ENCODE measurements around the gene MCC.
"Not testable (repeated sequence)": the region's sequence is repeated elsewhere in the genome, so short reads cannot be mapped to it uniquely, and the experiment has no call there.

MCC gene

DNA sequence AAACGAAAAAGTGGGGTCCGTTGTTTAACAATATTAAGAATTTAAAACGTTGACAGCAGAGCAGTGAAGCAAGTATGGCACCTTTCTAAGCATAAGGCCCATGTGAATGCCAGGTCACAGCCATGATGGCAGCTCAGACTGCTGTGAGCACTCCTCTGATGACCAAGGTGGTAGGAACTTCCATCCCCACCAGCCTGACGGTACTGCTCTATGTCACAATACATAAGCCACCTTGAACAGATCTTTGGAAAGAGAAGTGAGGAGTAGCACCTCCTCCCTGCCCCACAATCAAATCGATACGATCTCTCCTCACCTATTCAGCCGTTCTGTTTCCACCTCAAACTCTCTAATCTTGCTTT is 405.7 kb downstream of the MCC start:
- peaks cover 35% of the 10 kb centered on the region for H3K36me3 ChIP-seq (ENCODE audit: control insufficient read depth, insufficient read depth, low read length)
- H3K4me3 ChIP-seq (ENCODE audit: low read depth, low read length), result no peak overlapping the region
- no peaks in the 10 kb centered on the region for H3K27me3 ChIP-seq (ENCODE audit: control insufficient read depth, insufficient read depth, low read length)
- H3K9ac ChIP-seq (ENCODE audit: low read depth, low read length), result no peak overlapping the region
- H3K4me1 ChIP-seq (ENCODE audit: control insufficient read depth, insufficient read depth, low read length), result peaks cover 8% of the 10 kb centered on the region
- H3K27ac ChIP-seq (ENCODE audit: low read depth, low read length), result no peak overlapping the region
- H3K9me3 ChIP-seq (ENCODE audit: control insufficient read depth, insufficient read depth, low read length), result no peaks in the 10 kb centered on the region

DNA sequence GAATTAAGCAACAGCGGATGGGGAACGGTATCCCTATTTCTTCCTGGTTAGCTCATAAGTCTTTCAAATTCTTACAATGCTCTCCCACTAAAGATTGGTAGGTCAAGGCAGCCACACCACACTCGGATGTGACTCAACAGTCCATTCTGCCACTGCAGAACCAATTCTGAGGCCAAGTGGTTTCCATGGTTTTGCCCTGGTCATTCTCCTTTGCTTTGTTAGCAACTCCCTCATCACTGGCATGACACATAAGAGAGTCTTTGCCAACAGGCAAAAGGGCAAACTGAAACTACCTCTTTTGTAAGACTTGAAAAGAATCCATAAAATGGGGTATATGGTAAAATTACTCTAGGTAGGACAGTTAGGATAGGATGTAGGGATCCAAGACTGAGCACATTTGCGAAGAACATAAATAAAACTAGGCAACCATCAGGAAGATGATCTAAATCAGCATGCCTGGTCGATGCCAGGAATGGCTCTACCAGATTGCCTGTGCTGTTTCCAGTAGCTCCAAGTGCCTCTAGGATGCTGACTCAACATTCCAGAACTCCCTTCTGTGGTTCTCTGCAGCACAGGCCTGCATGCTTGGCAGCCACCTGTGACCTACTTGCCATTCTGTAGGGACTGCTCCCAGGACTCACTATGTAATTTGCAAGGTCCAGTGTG is 406.2 kb downstream of the MCC start:
- no peaks in the 10 kb centered on the region for H3K27me3 ChIP-seq (ENCODE audit: control insufficient read depth, insufficient read depth, low read length)
- no peak overlapping the region for H3K27ac ChIP-seq (ENCODE audit: low read depth, low read length)
- H3K4me3 ChIP-seq (ENCODE audit: low read depth, low read length), result no peak overlapping the region
- H3K36me3 ChIP-seq (ENCODE audit: control insufficient read depth, insufficient read depth, low read length), result peaks cover 35% of the 10 kb centered on the region
- H3K9ac ChIP-seq (ENCODE audit: low read depth, low read length), result no peak overlapping the region
- H3K9me3 ChIP-seq (ENCODE audit: control insufficient read depth, insufficient read depth, low read length), result no peaks in the 10 kb centered on the region
- H3K4me1 ChIP-seq (ENCODE audit: control insufficient read depth, insufficient read depth, low read length), result peaks cover 8% of the 10 kb centered on the region

DNA sequence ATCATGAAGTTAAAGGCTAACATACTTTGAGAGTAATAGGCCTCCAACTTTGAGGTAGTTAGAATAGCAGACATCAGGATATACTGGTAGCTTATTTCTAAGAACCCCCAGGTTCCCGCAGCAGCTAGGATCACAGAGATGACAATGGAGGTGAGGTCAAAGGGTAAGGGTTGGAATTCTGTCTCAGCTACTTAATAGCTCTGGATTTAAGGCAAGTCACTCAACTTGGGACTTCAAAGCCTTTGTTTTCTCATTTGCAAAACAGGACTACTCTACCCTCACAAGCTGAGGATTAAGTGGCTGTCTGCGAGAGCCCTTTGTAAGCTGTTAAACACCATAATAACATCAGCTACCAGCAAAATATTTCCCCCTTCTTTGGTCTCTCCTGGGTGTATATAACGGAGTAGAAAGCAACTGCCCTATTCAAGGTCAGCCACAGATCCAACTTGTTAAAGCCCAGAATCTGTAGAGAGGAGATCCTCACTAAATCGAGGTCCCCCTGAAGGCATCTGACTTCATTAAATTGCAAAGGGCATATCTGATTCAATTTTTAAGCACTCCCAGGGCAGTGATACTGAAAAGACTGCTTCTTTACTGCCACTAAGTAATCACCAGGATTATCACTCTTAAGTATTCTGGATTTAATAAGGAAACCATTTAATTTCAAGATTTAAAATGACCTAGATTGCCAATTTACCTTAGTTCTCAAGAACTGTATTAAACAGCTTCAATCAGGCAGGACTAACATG is 407.0 kb downstream of the MCC start:
- Histone ChIP-seq H3K4me1 (ENCODE audit: control insufficient read depth, insufficient read depth, low read length) (peaks cover 8% of the 10 kb centered on the region), H3K27me3 (ENCODE audit: control insufficient read depth, insufficient read depth, low read length) (no peaks in the 10 kb centered on the region), H3K9me3 (ENCODE audit: control insufficient read depth, insufficient read depth, low read length) (no peaks in the 10 kb centered on the region), H3K4me3 (ENCODE audit: low read depth, low read length) (no peak overlapping the region), H3K27ac (ENCODE audit: low read depth, low read length) (peak overlapping the region; percentile 67), H3K36me3 (ENCODE audit: control insufficient read depth, insufficient read depth, low read length) (peaks cover 35% of the 10 kb centered on the region), H3K9ac (ENCODE audit: low read depth, low read length) (no peak overlapping the region)

DNA sequence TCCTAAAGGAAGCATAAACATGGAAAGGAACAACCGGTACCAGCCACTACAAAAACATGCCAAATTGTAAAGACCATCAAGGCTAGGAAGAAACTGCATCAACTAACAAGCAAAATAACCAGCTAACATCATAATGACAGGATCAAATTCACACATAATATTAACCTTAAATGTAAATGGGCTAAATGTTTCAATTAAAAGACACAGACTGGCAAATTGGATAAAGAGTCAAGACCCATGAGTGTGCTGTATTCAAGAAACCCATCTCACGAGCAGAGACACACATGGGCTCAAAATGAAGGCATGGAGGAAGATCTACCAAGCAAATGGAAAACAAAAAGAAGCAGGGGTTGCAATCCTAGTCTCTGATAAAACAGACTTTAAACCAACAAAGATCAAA is 411.6 kb downstream of the MCC start:
- H3K4me1 ChIP-seq (ENCODE audit: control insufficient read depth, insufficient read depth, low read length); H3K9ac ChIP-seq (ENCODE audit: low read depth, low read length); H3K27ac ChIP-seq (ENCODE audit: low read depth, low read length); H3K27me3 ChIP-seq (ENCODE audit: control insufficient read depth, insufficient read depth, low read length); H3K36me3 ChIP-seq (ENCODE audit: control insufficient read depth, insufficient read depth, low read length); H3K9me3 ChIP-seq (ENCODE audit: control insufficient read depth, insufficient read depth, low read length); H3K4me3 ChIP-seq (ENCODE audit: low read depth, low read length): not testable (repeated sequence)

DNA sequence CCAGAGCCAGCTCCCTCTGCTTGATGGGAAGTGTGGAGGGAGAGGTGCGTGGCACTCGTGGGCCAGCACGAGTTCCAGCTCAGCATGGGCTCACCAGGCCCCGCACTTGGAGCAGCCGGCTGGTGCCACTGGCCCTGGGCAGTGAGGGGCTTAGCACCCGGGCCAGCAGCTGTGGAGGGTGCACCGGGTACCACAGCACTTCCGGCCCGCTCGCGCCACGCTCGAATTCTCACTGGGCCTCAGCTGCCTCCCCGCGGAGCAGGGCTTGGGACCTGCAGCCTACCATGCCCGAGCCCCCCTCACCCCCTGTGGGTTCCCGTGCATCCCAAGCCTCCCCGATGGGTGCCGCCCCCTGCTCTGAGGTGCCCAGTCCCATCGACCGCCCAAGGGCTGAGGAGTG is 413.2 kb downstream of the MCC start:
- no peaks in the 10 kb centered on the region for H3K9me3 ChIP-seq (ENCODE audit: control insufficient read depth, insufficient read depth, low read length)
- H3K4me3 ChIP-seq (ENCODE audit: low read depth, low read length), result no peak overlapping the region
- no peak overlapping the region for H3K27ac ChIP-seq (ENCODE audit: low read depth, low read length)
- no peak overlapping the region for H3K9ac ChIP-seq (ENCODE audit: low read depth, low read length)
- H3K27me3 ChIP-seq (ENCODE audit: control insufficient read depth, insufficient read depth, low read length), result no peaks in the 10 kb centered on the region
- H3K36me3 ChIP-seq (ENCODE audit: control insufficient read depth, insufficient read depth, low read length), result no peaks in the 10 kb centered on the region
- peaks cover 16% of the 10 kb centered on the region for H3K4me1 ChIP-seq (ENCODE audit: control insufficient read depth, insufficient read depth, low read length)

DNA sequence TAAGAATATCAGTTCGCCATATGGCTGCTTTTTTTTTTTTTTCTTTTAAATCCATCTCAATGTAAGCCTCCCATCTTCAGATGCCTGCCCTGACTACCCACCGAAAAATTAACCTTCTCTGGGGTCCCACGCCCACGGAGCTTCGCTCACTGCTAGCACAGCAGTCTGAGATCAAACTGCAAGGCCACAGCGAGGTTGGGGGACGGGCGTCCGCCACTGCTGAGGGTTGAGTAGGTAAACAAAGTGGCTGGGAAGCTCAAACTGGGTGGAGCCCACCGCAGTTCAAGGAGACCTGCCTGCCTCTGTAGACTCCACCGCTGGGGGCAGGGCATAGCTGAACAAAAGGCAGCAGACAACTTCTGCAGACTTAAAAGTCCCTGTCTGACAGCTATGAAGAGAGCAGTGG is 414.6 kb downstream of the MCC start:
- H3K27me3 ChIP-seq (ENCODE audit: control insufficient read depth, insufficient read depth, low read length); H3K9me3 ChIP-seq (ENCODE audit: control insufficient read depth, insufficient read depth, low read length); H3K36me3 ChIP-seq (ENCODE audit: control insufficient read depth, insufficient read depth, low read length); H3K9ac ChIP-seq (ENCODE audit: low read depth, low read length); H3K4me3 ChIP-seq (ENCODE audit: low read depth, low read length); H3K27ac ChIP-seq (ENCODE audit: low read depth, low read length): not testable (repeated sequence)
- peaks cover 24% of the 10 kb centered on the region for H3K4me1 ChIP-seq (ENCODE audit: control insufficient read depth, insufficient read depth, low read length)

DNA sequence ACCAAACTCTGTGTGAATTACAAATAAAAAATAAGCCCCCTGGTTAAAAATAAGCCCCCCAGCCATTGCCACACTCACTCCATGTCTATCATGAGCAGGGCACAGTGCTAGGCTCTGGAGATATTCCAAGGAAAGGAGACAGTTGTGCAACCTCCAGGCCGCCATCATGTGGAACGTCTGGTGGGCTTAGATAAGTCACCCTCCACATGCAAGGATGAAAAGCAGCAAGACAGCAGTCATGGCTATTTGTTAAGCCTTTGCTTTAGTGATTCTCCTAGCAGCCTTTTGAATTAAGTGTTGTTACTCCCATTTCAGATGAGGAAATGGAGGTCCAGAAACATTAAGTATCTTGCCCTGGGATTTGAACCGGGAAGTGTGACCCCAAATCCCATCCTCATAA is 416.9 kb downstream of the MCC start:
- H3K4me3 ChIP-seq (ENCODE audit: low read depth, low read length), result no peak overlapping the region
- H3K36me3 ChIP-seq (ENCODE audit: control insufficient read depth, insufficient read depth, low read length), result 0 out of 2 replicates have a peak, but pooled peaks cover 6% of the 10 kb centered on the region
- H3K9me3 ChIP-seq (ENCODE audit: control insufficient read depth, insufficient read depth, low read length), result no peaks in the 10 kb centered on the region
- peak overlapping the region; percentile 93 for H3K27ac ChIP-seq (ENCODE audit: low read depth, low read length)
- no peak overlapping the region for H3K9ac ChIP-seq (ENCODE audit: low read depth, low read length)
- H3K4me1 ChIP-seq (ENCODE audit: control insufficient read depth, insufficient read depth, low read length), result peaks cover 24% of the 10 kb centered on the region
- H3K27me3 ChIP-seq (ENCODE audit: control insufficient read depth, insufficient read depth, low read length), result no peaks in the 10 kb centered on the region

DNA sequence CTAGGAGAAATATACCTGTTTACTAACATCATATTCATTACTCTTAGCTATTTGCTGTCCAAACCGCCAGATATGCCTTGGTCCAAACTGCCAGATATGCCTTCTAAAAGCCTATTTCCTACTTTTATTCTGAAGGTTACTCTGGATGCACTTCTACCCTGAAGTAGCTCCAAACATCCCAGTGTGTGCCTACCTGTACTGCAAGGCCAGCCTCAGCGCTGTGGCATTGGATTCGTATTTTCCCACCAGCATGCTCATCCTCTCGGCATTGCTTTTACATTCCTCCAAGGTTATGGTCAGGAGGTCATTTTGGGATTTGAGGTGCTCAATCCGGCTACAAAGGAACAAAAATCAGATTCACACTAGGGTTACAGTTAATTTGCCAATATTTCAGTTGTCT is 417.4 kb downstream of the MCC start:
- H3K27me3 ChIP-seq (ENCODE audit: control insufficient read depth, insufficient read depth, low read length), result no peaks in the 10 kb centered on the region

DNA sequence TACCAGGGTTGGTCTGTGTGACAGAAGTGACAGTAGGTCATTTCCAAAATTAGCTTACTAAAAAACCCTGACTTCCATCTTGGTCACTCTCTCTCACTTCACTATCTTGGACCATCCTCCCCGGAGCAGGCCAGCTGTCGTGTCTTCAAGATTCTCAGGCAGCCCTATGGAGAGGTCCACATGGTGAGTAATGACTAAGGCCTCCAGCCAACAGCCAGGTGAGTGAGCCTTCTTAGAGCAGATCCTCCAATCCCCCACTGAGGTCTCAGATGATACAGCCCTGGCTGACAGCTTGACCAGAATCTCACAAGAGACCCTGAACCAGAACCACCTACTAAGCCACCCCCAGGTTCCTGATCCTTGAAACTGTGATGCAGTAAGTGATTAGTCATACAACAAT is 419.7 kb downstream of the MCC start:
- no peaks in the 10 kb centered on the region for H3K9me3 ChIP-seq (ENCODE audit: control insufficient read depth, insufficient read depth, low read length)
- no peak overlapping the region for H3K4me3 ChIP-seq (ENCODE audit: low read depth, low read length)
- peaks cover 24% of the 10 kb centered on the region for H3K4me1 ChIP-seq (ENCODE audit: control insufficient read depth, insufficient read depth, low read length)
- no peaks in the 10 kb centered on the region for H3K27me3 ChIP-seq (ENCODE audit: control insufficient read depth, insufficient read depth, low read length)
- H3K36me3 ChIP-seq (ENCODE audit: control insufficient read depth, insufficient read depth, low read length), result peaks cover 10% of the 10 kb centered on the region; the same call in 1 of the 2 replicates
- H3K9ac ChIP-seq (ENCODE audit: low read depth, low read length), result no peak overlapping the region
- H3K27ac ChIP-seq (ENCODE audit: low read depth, low read length), result no peak overlapping the region

More for the DNA sequence above, 417.4 kb downstream of the MCC start:
- no peak overlapping the region for H3K4me3 ChIP-seq (ENCODE audit: low read depth, low read length)
- 0 out of 2 replicates have a peak, but pooled peaks cover 6% of the 10 kb centered on the region for H3K36me3 ChIP-seq (ENCODE audit: control insufficient read depth, insufficient read depth, low read length)
- H3K4me1 ChIP-seq (ENCODE audit: control insufficient read depth, insufficient read depth, low read length), result peaks cover 24% of the 10 kb centered on the region
- peak overlapping the region; percentile 93 for H3K27ac ChIP-seq (ENCODE audit: low read depth, low read length)
- no peaks in the 10 kb centered on the region for H3K9me3 ChIP-seq (ENCODE audit: control insufficient read depth, insufficient read depth, low read length)
- no peak overlapping the region for H3K9ac ChIP-seq (ENCODE audit: low read depth, low read length)

DNA sequence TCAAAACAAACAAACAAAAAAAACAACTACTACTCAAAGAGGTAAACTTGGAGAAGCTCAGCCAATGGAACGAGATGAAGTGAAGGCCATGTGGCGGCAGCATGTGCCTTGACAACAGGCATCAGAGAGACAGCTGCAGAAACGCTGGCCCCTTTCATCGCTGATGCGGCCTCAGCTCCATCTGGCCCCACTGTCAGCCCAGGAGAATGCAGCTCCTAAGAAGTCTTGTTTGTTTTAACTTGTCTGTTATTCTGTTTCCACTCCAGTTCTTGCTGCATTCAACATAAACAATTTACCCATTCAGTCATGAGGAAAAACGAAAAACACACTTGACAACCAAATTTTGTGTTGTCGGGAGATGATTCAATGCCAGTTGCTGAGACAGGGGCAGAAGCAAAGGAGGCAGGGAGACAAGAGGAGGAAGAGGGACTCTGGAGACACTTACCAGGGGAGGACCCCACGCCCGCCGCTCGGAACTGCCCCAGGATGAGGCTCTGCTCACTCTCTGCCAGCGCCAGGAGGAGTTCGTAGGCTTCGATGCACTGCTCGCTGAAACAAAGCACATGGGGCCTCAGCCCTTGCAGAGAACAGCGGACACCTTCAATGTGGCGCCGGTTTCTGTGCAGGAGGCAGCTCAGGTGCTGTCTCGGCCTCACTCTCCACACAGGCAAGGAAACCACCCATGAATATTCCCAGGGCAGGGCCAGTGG is 420.5 kb downstream of the MCC start:
- no peaks in the 10 kb centered on the region for H3K27me3 ChIP-seq (ENCODE audit: control insufficient read depth, insufficient read depth, low read length)
- peaks cover 17% of the 10 kb centered on the region for H3K36me3 ChIP-seq (ENCODE audit: control insufficient read depth, insufficient read depth, low read length)
- no peak overlapping the region for H3K9ac ChIP-seq (ENCODE audit: low read depth, low read length)
- no peaks in the 10 kb centered on the region for H3K9me3 ChIP-seq (ENCODE audit: control insufficient read depth, insufficient read depth, low read length)
- H3K4me3 ChIP-seq (ENCODE audit: low read depth, low read length), result no peak overlapping the region
- no peak overlapping the region for H3K27ac ChIP-seq (ENCODE audit: low read depth, low read length)
- H3K4me1 ChIP-seq (ENCODE audit: control insufficient read depth, insufficient read depth, low read length), result peaks cover 24% of the 10 kb centered on the region

DNA sequence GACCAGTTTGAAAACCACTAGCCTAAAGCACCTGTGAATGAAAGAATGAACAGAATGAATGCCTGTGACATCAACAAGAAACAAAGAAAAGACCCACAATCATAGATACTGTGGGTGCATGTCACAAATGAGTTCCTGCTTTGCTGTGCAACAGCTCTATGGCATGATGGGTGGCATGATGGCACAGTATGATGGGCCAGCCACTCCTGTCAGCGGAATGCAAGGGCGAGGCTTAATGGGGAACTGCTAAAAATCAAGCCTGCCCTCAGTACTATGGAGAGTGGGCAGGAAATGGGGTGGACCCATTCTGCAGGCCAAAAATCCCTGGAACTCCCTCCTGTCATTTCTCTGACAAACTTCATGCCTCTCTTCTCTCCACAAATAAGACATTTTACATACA is 422.6 kb downstream of the MCC start:
- peaks cover 15% of the 10 kb centered on the region for H3K4me1 ChIP-seq (ENCODE audit: control insufficient read depth, insufficient read depth, low read length)
- H3K27ac ChIP-seq (ENCODE audit: low read depth, low read length), result no peak overlapping the region
- H3K4me3 ChIP-seq (ENCODE audit: low read depth, low read length), result no peak overlapping the region
- H3K36me3 ChIP-seq (ENCODE audit: control insufficient read depth, insufficient read depth, low read length), result peaks cover 27% of the 10 kb centered on the region
- no peaks in the 10 kb centered on the region for H3K9me3 ChIP-seq (ENCODE audit: control insufficient read depth, insufficient read depth, low read length)
- H3K27me3 ChIP-seq (ENCODE audit: control insufficient read depth, insufficient read depth, low read length), result no peaks in the 10 kb centered on the region
- no peak overlapping the region for H3K9ac ChIP-seq (ENCODE audit: low read depth, low read length)
